HepG2 (cell line): ENCODE results near the gene FNIP2. TPM values are rescaled to one million over a fixed set of nuclear protein-coding genes. Genes with fewer than 3 reads are reported as not detected.

Source experiments
- HES4 ChIP-seq: sonication (generic); formaldehyde crosslinking; IDR thresholded peaks from 2 replicates; pipeline ENCODE4 v1.9.0; 2021; ENCODE audit warnings: mild to moderate bottlenecking, missing genetic modification reagents, borderline replicate concordance
- IKZF4 ChIP-seq: sonication (generic); formaldehyde crosslinking; IDR thresholded peaks from 2 replicates; pipeline ENCODE4 v1.5.1; 2020; ENCODE audit warnings: borderline replicate concordance, mild to moderate bottlenecking, low read depth, missing genetic modification reagents; ENCODE audit errors: not compliant biosample characterization
- KMT2B ChIP-seq: IDR thresholded peaks from 2 replicates; pipeline ENCODE4 v1.6.1; 2016; ENCODE audit warnings: missing genetic modification reagents, missing compliant biosample characterization
- NFE2L1 ChIP-seq: sonication (generic); formaldehyde crosslinking; IDR thresholded peaks from 2 replicates; pipeline ENCODE4 v1.4.0; 2020; ENCODE audit warnings: missing genetic modification reagents, mild to moderate bottlenecking, borderline replicate concordance
- PAXIP1 ChIP-seq: sonication (generic); formaldehyde crosslinking; conservative IDR thresholded peaks from 2 replicates; pipeline ENCODE4 v1.4.0; 2020; ENCODE audit warnings: mild to moderate bottlenecking, missing genetic modification reagents, moderate library complexity
- PPARG ChIP-seq: conservative IDR thresholded peaks from 2 replicates; pipeline ENCODE4 v1.6.1; 2016; ENCODE audit warnings: missing biosample characterization, missing genetic modification reagents
- RFX1 ChIP-seq: fragments of 450-650 bp; IDR thresholded peaks from 2 replicates; pipeline ENCODE4 v1.6.1; 2017
- SMAD9 ChIP-seq: sonication (generic); formaldehyde crosslinking; IDR thresholded peaks from 2 replicates; pipeline ENCODE4 v1.5.1; 2020; ENCODE audit warnings: mild to moderate bottlenecking, missing genetic modification reagents
- SSRP1 ChIP-seq: IDR thresholded peaks from 2 replicates; pipeline ENCODE4 v1.6.1; 2016; ENCODE audit warnings: control low read depth
- ZBTB3 ChIP-seq: sonication (generic); formaldehyde crosslinking; IDR thresholded peaks from 2 replicates; pipeline ENCODE4 v1.4.0; 2020; ENCODE audit warnings: low read depth, mild to moderate bottlenecking, moderate library complexity, missing genetic modification reagents, borderline replicate concordance
- ZBTB40 ChIP-seq, 2 experiments: fragments of 450-650 bp in 1 of 2; sonication (generic) in 1 of 2; formaldehyde crosslinking in 1 of 2; IDR thresholded peaks; 2 replicates each; pipeline versions ENCODE4 v1.6.1 to v1.8.0; 2016 to 2022; ENCODE audit warnings: antibody characterized with exemption in 1 of 2, mild to moderate bottlenecking in 1 of 2, missing genetic modification reagents in 1 of 2
- ZBTB8A ChIP-seq: sonication (generic); formaldehyde crosslinking; IDR thresholded peaks from 2 replicates; pipeline ENCODE4 v1.4.0; 2020; ENCODE audit warnings: mild to moderate bottlenecking, low read depth, missing genetic modification reagents, borderline replicate concordance
- ZNF414 ChIP-seq: sonication (generic); formaldehyde crosslinking; IDR thresholded peaks from 2 replicates; pipeline ENCODE4 v1.5.0; 2020; ENCODE audit warnings: missing genetic modification reagents
- ZNF552 ChIP-seq: sonication (generic); formaldehyde crosslinking; IDR thresholded peaks from 2 replicates; pipeline ENCODE4 v1.9.0; 2022; ENCODE audit warnings: missing genetic modification reagents, mild to moderate bottlenecking, borderline replicate concordance
- ZNF768 ChIP-seq: sonication (generic); formaldehyde crosslinking; IDR thresholded peaks from 2 replicates; pipeline ENCODE4 v1.4.0; 2020; ENCODE audit warnings: missing genetic modification reagents
- ZSCAN30 ChIP-seq: sonication (generic); formaldehyde crosslinking; IDR thresholded peaks from 2 replicates; pipeline ENCODE4 v1.5.0; 2020; ENCODE audit warnings: mild to moderate bottlenecking, missing genetic modification reagents
- polyA plus RNA-seq, 8 experiments: library from polyadenylated mRNA; depleted of rRNA in 3 of 8; stranded (reverse) in 7 of 8; unstranded in 1 of 8; fragments of >200 nt; fragmentation: Illumina TruSeq in 4 of 8; extraction: Trizol in 4 of 8; gene quantifications; 2 replicates each; pipeline versions ENCODE4 v1.2.1 to v1.2.3, GENCODE V29; 2011 to 2016; ENCODE audit warnings: low read depth in 4 of 8, missing spikeins in 1 of 8, mixed read lengths in 1 of 8; ENCODE audit not compliant: insufficient read depth in 1 of 8
- total RNA-seq, 5 experiments: library from RNA; depleted of rRNA; stranded (reverse); fragments of >200 nt; fragmentation: Illumina TruSeq; extraction: Trizol; gene quantifications; 2 replicates each; pipeline ENCODE4 v1.2.3, GENCODE V29; 2016; ENCODE audit warnings: low read depth in 1 of 5

Gene FNIP2
- total and polyA plus RNA-seq, 2 of the 13 experiments (the other 11 are each of a cell fraction or from before 2014, with no cell fraction given): 15.5 to 21.0 TPM

GRCh38 chr4:158768555-158769174, at the start of gene FNIP2 (continued):
- TF ChIP-seq PAXIP1 (CRISPR knock-in tag) (no peak; the same call in 1 of the 2 replicates), ZSCAN30 (CRISPR knock-in tag) (no peak), ZBTB8A (CRISPR knock-in tag) (no peak), NFE2L1 (no peak), PPARG (CRISPR knock-in tag) (no peak), ZNF552 (no peak), SMAD9 (CRISPR knock-in tag) (no peak), ZNF414 (no peak), SSRP1 (CRISPR knock-in tag) (no peak), ZBTB3 (CRISPR knock-in tag) (no peak), RFX1 (no peak), HES4 (CRISPR knock-in tag) (peak; percentile 78), ZBTB40 (IDR thresholded peaks at IDR 0.05) (no peak), ZBTB40 (CRISPR knock-in tag; IDR thresholded peaks at IDR 0.05) (peak; percentile 67), ZNF768 (CRISPR knock-in tag) (peak; percentile 37; the same call in 1 of the 2 replicates), KMT2B (CRISPR knock-in tag) (no peak), IKZF4 (CRISPR knock-in tag) (peak; percentile 38)
